Transverse colon (tissue), 4 donors: ENCODE measurements around the gene CABP4. TPM values are rescaled to one million over a fixed set of nuclear protein-coding genes. Genes with fewer than 3 reads are reported as not detected.

ENCODE experiments used
- DNase-seq: peaks from one replicate; pipeline ENCODE4 v3.0.0-alpha.2; 2019
- H3K27ac ChIP-seq, 4 donors: fragments of 200-600 bp; sonication (generic); 2 replicates each; pipeline ENCODE4 v1.5.1; 2016 to 2018; ENCODE audit warnings: inconsistent platforms in 4 of 4
- H3K27me3 ChIP-seq: fragments of 200-600 bp; sonication (generic); 2 replicates; pipeline ENCODE4 v1.5.1; 2017; ENCODE audit warnings: inconsistent platforms
- H3K36me3 ChIP-seq, 4 donors: fragments of 200-600 bp; sonication (generic); 2 replicates each; pipeline ENCODE4 v1.5.1; 2017 to 2019; ENCODE audit warnings: inconsistent platforms in 4 of 4
- H3K4me1 ChIP-seq, 4 donors: fragments of 200-600 bp; sonication (generic); 2 replicates each; pipeline ENCODE4 v1.5.1; 2017 to 2020; ENCODE audit warnings: inconsistent platforms in 4 of 4
- H3K4me3 ChIP-seq, 4 donors: fragments of 200-600 bp; sonication (generic); 1 replicate in 1 of 4; 2 replicates in 3 of 4; pipeline versions ENCODE4 v1.5.1 to v1.6.1; 2017 to 2019; ENCODE audit warnings: inconsistent platforms in 4 of 4
- H3K9me3 ChIP-seq, 2 donors: fragments of 200-600 bp; sonication (generic); 2 replicates each; pipeline ENCODE4 v1.5.1; 2017 to 2019; ENCODE audit warnings: inconsistent platforms in 2 of 2
- CTCF ChIP-seq, 5 experiments: fragments of 200-600 bp in 3 of 5; fragments of 450-650 bp in 2 of 5; sonication (generic) in 3 of 5; IDR thresholded peaks; 1 replicate in 2 of 5; 2 replicates in 3 of 5; pipeline ENCODE4 v1.5.1; 2016 to 2017; ENCODE audit warnings: antibody characterized with exemption in 5 of 5, inconsistent platforms in 3 of 5, mild to moderate bottlenecking in 2 of 5, moderate library complexity in 1 of 5
- EP300 ChIP-seq: sonication (generic); formaldehyde crosslinking; IDR thresholded peaks from one replicate; pipeline ENCODE4 v1.6.1; 2017; ENCODE audit warnings: antibody characterized with exemption, low read depth
- POLR2A ChIP-seq: fragments of 450-650 bp; IDR thresholded peaks from one replicate; pipeline ENCODE4 v1.6.1; 2016; ENCODE audit warnings: antibody characterized with exemption, mild to moderate bottlenecking, moderate library complexity
- POLR2AphosphoS5 ChIP-seq, 3 donors: sonication (generic); formaldehyde crosslinking; IDR thresholded peaks; one replicate each; pipeline ENCODE4 v1.6.1; 2016; ENCODE audit warnings: antibody characterized with exemption in 3 of 3
- WGBS, 2 donors: methylation state at CpG; one replicate each; pipeline ENCODE4 v1.1.5; 2018; ENCODE audit warnings: low coverage in 1 of 2; 5-methylcytosine and 5-hydroxymethylcytosine counted together
- in situ Hi-C, 4 donors: fragments of 200-750 bp; cut with MboI; loops; one replicate each; pipeline versions ENCODE4 v1.15.0 to v1.15.1; 2017; ENCODE audit warnings: low sequenced_read_pairs in 3 of 4, low pct_ligation_motif_present in 1 of 4, low pct_unique_long_range_greater_than_20kb in 1 of 4
- intact Hi-C: fragments of 100-400 bp; cut with DNase I; formaldehyde crosslinking; loops from one replicate; pipeline ENCODE4 v1.15.1; 2023; ENCODE audit warnings: low total_unique reads
- total RNA-seq, 4 donors: library from RNA; depleted of rRNA; stranded (reverse); fragments of >200 nt; gene quantifications; one replicate each; pipeline ENCODE4 v1.1.0, GENCODE V29; 2016

Gene CABP4
- total RNA-seq, 4 donors from 2014 or later: 1.2 to 2.2 TPM; not detected in 2

GRCh38 chr11:67413266-67413849 lies 41.8 kb upstream of the CABP4 start:
- in situ Hi-C loops: no loop called here
- H3K4me1 ChIP-seq: peaks cover 0 to 29% (median 20%) of the 10 kb centered on the region in 4 donors

GRCh38 chr11:67415501-67416304 lies 39.5 kb upstream of the CABP4 start, which contains the start of gene CARNS1:
Gene CARNS1, plus strand, starts transcription at chr11:67415678. Its CDS starts 522 bp downstream, at chr11:67416200.
- H3K9me3 ChIP-seq: no peaks in the 10 kb centered on the region
- 12% methylated on average over 22 of the region's 67 CpGs; no CpG with 5 or more reads in 1 of the 2 donors for WGBS, 2 donors
- intact Hi-C loops (no loop called here), in situ Hi-C loops (no loop called here)
- no peak for TF ChIP-seq POLR2AphosphoS5 (IDR thresholded peaks at IDR 0.05)
- TF ChIP-seq POLR2A: no peak
- no peak for TF ChIP-seq CTCF (IDR thresholded peaks at IDR 0.05)
- TF ChIP-seq EP300: no peak
- peaks cover 10 to 37% (median 24%) of the 10 kb centered on the region in 4 donors for H3K4me1 ChIP-seq
- peak within 1 kb of the TSS in 3 of 4 donors; percentile 9 to 39 (median 36) for H3K27ac ChIP-seq
- H3K27me3 ChIP-seq: peaks cover 32% of the 10 kb centered on the region
- DNase-seq: no peak
- peak within 1 kb of the TSS in 2 of 4 donors; percentile 29 to 40 for H3K4me3 ChIP-seq
- no peaks in the 10 kb centered on the region for H3K36me3 ChIP-seq

More at GRCh38 chr11:67413266-67413849, 41.8 kb upstream of the CABP4 start:
- TF ChIP-seq POLR2AphosphoS5 (IDR thresholded peaks at IDR 0.05) (no peak), CTCF (IDR thresholded peaks at IDR 0.05) (no peak), POLR2A (no peak), EP300 (no peak)
- WGBS, 2 donors: 60 to 67% methylated on average over 1 to 2 of the region's 2 CpGs
- intact Hi-C loops: no loop called here
- H3K9me3 ChIP-seq: no peaks in the 10 kb centered on the region
- no peaks in the 10 kb centered on the region for H3K36me3 ChIP-seq
- no peak overlapping the region for H3K4me3 ChIP-seq
- no peak overlapping the region for H3K27ac ChIP-seq
- peaks cover 38% of the 10 kb centered on the region for H3K27me3 ChIP-seq
- DNase-seq: no peak

GRCh38 chr11:67416416-67417335 lies 38.5 kb upstream of the CABP4 start:
- peaks cover 23% of the 10 kb centered on the region for H3K27me3 ChIP-seq
- peak overlapping the region in 1 of 4 donors; percentile 36 for H3K27ac ChIP-seq
- in situ Hi-C loops (no loop called here), intact Hi-C loops (no loop called here)
- no peak for TF ChIP-seq EP300
- TF ChIP-seq POLR2A: no peak
- no peak for TF ChIP-seq CTCF (IDR thresholded peaks at IDR 0.05)
- no peak for TF ChIP-seq POLR2AphosphoS5 (IDR thresholded peaks at IDR 0.05)
- no peaks in the 10 kb centered on the region for H3K36me3 ChIP-seq
- no peak overlapping the region for H3K4me3 ChIP-seq
- 60% methylated on average over 21 of the region's 21 CpGs; no CpG with 5 or more reads in 1 of the 2 donors for WGBS, 2 donors
- H3K4me1 ChIP-seq: peaks cover 13 to 42% (median 29%) of the 10 kb centered on the region in 4 donors
- DNase-seq: no peak
- no peaks in the 10 kb centered on the region for H3K9me3 ChIP-seq
